8988T (cell line): ENCODE data around the gene PITPNC1.
"Not testable (repeated sequence)": the region's sequence is repeated elsewhere in the genome, so short reads cannot be mapped to it uniquely, and the experiment has no call there.

Experiments used
- DNase-seq: peaks from one replicate; pipeline ENCODE4 v3.0.0; 2011

Gene PITPNC1

GRCh38 chr17:67632141-67632540, 255.1 kb downstream of the PITPNC1 start:
- no peak for DNase-seq

GRCh38 chr17:67633751-67634211, 256.7 kb downstream of the PITPNC1 start:
- no peak for DNase-seq

- DNase-seq = no peak
These were observed 258.6 kb downstream of the PITPNC1 start for GRCh38 chr17:67635681-67636080.

- no peak for DNase-seq
These were observed 259.2 kb downstream of the PITPNC1 start for GRCh38 chr17:67636312-67636711.

- DNase-seq = no peak
These were observed 259.9 kb downstream of the PITPNC1 start for GRCh38 chr17:67636834-67637520.

GRCh38 chr17:67637901-67638641, 261.0 kb downstream of the PITPNC1 start:
- DNase-seq = no peak

- no peak for DNase-seq
These were observed 261.8 kb downstream of the PITPNC1 start for GRCh38 chr17:67638871-67639270.

GRCh38 chr17:67639555-67639954, 262.5 kb downstream of the PITPNC1 start:
- DNase-seq = no peak

GRCh38 chr17:67639979-67640378, 262.9 kb downstream of the PITPNC1 start:
- no peak for DNase-seq

- no peak for DNase-seq
These were observed 265.4 kb downstream of the PITPNC1 start for GRCh38 chr17:67642488-67642887.

GRCh38 chr17:67644061-67644460, 267.0 kb downstream of the PITPNC1 start:
- no peak for DNase-seq

GRCh38 chr17:67645195-67645594, 268.1 kb downstream of the PITPNC1 start:
- not testable (repeated sequence) for DNase-seq

- no peak for DNase-seq
These were observed 269.4 kb downstream of the PITPNC1 start for GRCh38 chr17:67646472-67646871.

GRCh38 chr17:67647482-67647881, 270.4 kb downstream of the PITPNC1 start:
- no peak for DNase-seq

GRCh38 chr17:67648032-67648905, 271.2 kb downstream of the PITPNC1 start:
- DNase-seq = no peak

GRCh38 chr17:67648906-67649295, 271.8 kb downstream of the PITPNC1 start:
- not testable (repeated sequence) for DNase-seq

- DNase-seq = no peak
These were observed 272.8 kb downstream of the PITPNC1 start for GRCh38 chr17:67649891-67650290.

GRCh38 chr17:67651218-67651579, 274.1 kb downstream of the PITPNC1 start:
- not testable (repeated sequence) for DNase-seq

GRCh38 chr17:67652433-67652832, 275.4 kb downstream of the PITPNC1 start:
- no peak for DNase-seq

GRCh38 chr17:67655478-67656148, 278.5 kb downstream of the PITPNC1 start:
- no peak for DNase-seq

GRCh38 chr17:67656494-67657203, 279.6 kb downstream of the PITPNC1 start:
- DNase-seq = no peak

- DNase-seq = no peak
These were observed 280.5 kb downstream of the PITPNC1 start for GRCh38 chr17:67657596-67657995.
